H9 (cell line): ENCODE results near the gene ODF2. TPM values are rescaled to one million over a fixed set of nuclear protein-coding genes. Genes with fewer than 3 reads are reported as not detected.

ENCODE experiments used
- DNase-seq: peaks from one replicate; pipeline ENCODE4 v3.0.0-alpha.2; 2017
- H2AFZ ChIP-seq: one replicate; pipeline ENCODE4 v1.6.1; 2013; ENCODE audit warnings: mild to moderate bottlenecking, low read length, control low read depth, moderate library complexity
- H2AK5ac ChIP-seq: 2 replicates; pipeline ENCODE4 v1.6.1; 2013; ENCODE audit warnings: low read length, control low read depth, mixed read lengths; ENCODE audit not compliant: insufficient read length
- H2BK120ac ChIP-seq: one replicate; pipeline ENCODE4 v1.6.1; 2013; ENCODE audit warnings: low read depth, mild to moderate bottlenecking, low read length, control low read depth, inconsistent platforms; ENCODE audit not compliant: poor library complexity, severe bottlenecking
- H2BK12ac ChIP-seq: 2 replicates; pipeline ENCODE4 v1.6.1; 2013; ENCODE audit warnings: low read length, control low read depth, mixed read lengths, low read depth; ENCODE audit not compliant: insufficient read length
- H2BK15ac ChIP-seq: 2 replicates; pipeline ENCODE4 v1.6.1; 2013; ENCODE audit warnings: low read depth, low read length, control low read depth
- H2BK20ac ChIP-seq: one replicate; pipeline ENCODE4 v1.6.1; 2013; ENCODE audit warnings: low read depth, mild to moderate bottlenecking, low read length, control low read depth, inconsistent platforms; ENCODE audit not compliant: poor library complexity, severe bottlenecking
- H2BK5ac ChIP-seq: 2 replicates; pipeline ENCODE4 v1.6.1; 2013; ENCODE audit warnings: low read length, control low read depth, mixed read lengths; ENCODE audit not compliant: insufficient read length
- H3K14ac ChIP-seq: 2 replicates; pipeline ENCODE4 v1.6.1; 2013; ENCODE audit warnings: low read length, control low read depth; ENCODE audit not compliant: insufficient read depth
- H3K18ac ChIP-seq: 2 replicates; pipeline ENCODE4 v1.6.1; 2013; ENCODE audit warnings: low read depth, mild to moderate bottlenecking, mixed read lengths, low read length, control low read depth; ENCODE audit not compliant: insufficient read length
- H3K23ac ChIP-seq: 2 replicates; pipeline ENCODE4 v1.6.1; 2013; ENCODE audit warnings: low read length, control low read depth, mixed read lengths, low read depth; ENCODE audit not compliant: insufficient read length
- H3K23me2 ChIP-seq: 2 replicates; pipeline ENCODE4 v1.6.1; 2013; ENCODE audit warnings: low read depth, mild to moderate bottlenecking, mixed read lengths, low read length, control low read depth; ENCODE audit not compliant: insufficient read length, poor library complexity, severe bottlenecking
- H3K27ac ChIP-seq: 2 replicates; pipeline ENCODE4 v1.5.1; 2013; ENCODE audit warnings: low read length, control low read depth, mixed read lengths, low read depth; ENCODE audit not compliant: insufficient read length
- H3K27me3 ChIP-seq: 2 replicates; pipeline ENCODE4 v1.6.1; 2013; ENCODE audit warnings: low read length, control low read depth, inconsistent platforms; ENCODE audit not compliant: insufficient read depth
- H3K4ac ChIP-seq: 2 replicates; pipeline ENCODE4 v1.6.1; 2013; ENCODE audit warnings: low read depth, mild to moderate bottlenecking, control low read depth, inconsistent platforms, low read length, moderate library complexity
- H3K4me1 ChIP-seq: 2 replicates; pipeline ENCODE4 v1.6.1; 2013; ENCODE audit warnings: low read length, control low read depth, inconsistent platforms; ENCODE audit not compliant: insufficient read depth
- H3K4me2 ChIP-seq: 2 replicates; pipeline ENCODE4 v1.6.1; 2013; ENCODE audit warnings: low read length, control low read depth, mixed read lengths; ENCODE audit not compliant: insufficient read length, insufficient read depth
- H3K56ac ChIP-seq: 2 replicates; pipeline ENCODE4 v1.6.1; 2013; ENCODE audit warnings: low read depth, mild to moderate bottlenecking, mixed read lengths, low read length, control low read depth; ENCODE audit not compliant: insufficient read length
- H3K79me1 ChIP-seq: 2 replicates; pipeline ENCODE4 v1.6.1; 2013; ENCODE audit warnings: low read depth, mild to moderate bottlenecking, moderate library complexity, low read length, control low read depth, inconsistent platforms; ENCODE audit not compliant: insufficient read depth, poor library complexity, severe bottlenecking
- H3K79me2 ChIP-seq: 2 replicates; pipeline ENCODE4 v1.6.1; 2013; ENCODE audit warnings: low read length, control low read depth, inconsistent platforms; ENCODE audit not compliant: insufficient read depth
- H3K9ac ChIP-seq: 2 replicates; pipeline ENCODE4 v1.6.1; 2013; ENCODE audit warnings: low read length, control low read depth, mixed read lengths; ENCODE audit not compliant: insufficient read length; ENCODE audit errors: extremely low read depth
- H3K9me3 ChIP-seq: one replicate; pipeline ENCODE4 v1.6.1; 2013; ENCODE audit warnings: low read depth, low read length, inconsistent platforms; ENCODE audit not compliant: control insufficient read depth
- H3T11ph ChIP-seq: one replicate; pipeline ENCODE4 v1.6.1; 2013; ENCODE audit warnings: mild to moderate bottlenecking, low read length, control low read depth, inconsistent platforms
- H4K20me1 ChIP-seq: one replicate; pipeline ENCODE4 v1.6.1; 2013; ENCODE audit not compliant: control insufficient read depth, insufficient read length, insufficient read depth
- H4K5ac ChIP-seq: 2 replicates; pipeline ENCODE4 v1.6.1; 2013; ENCODE audit warnings: low read depth, mild to moderate bottlenecking, mixed read lengths, low read length, control low read depth; ENCODE audit not compliant: insufficient read length
- H4K8ac ChIP-seq: replicated peaks from 2 replicates; pipeline ENCODE4 v1.6.1; 2013; ENCODE audit warnings: low read length, control low read depth, mixed read lengths, low read depth; ENCODE audit not compliant: insufficient read length
- H4K91ac ChIP-seq: 2 replicates; pipeline ENCODE4 v1.6.1; 2013; ENCODE audit warnings: low read depth, mild to moderate bottlenecking, moderate library complexity, mixed read lengths, low read length, control low read depth; ENCODE audit not compliant: insufficient read length
- H3K27ac Mint-ChIP-seq, 3 experiments: 2 replicates in 2 of 3; 3 replicates in 1 of 3; pipeline ENCODE4 v1.8.0; 2020 to 2021; ENCODE audit warnings: mixed read lengths in 3 of 3, mild to moderate bottlenecking in 1 of 3, moderate library complexity in 1 of 3
- H3K27me3 Mint-ChIP-seq: 2 replicates; pipeline ENCODE4 v1.8.0; 2021; ENCODE audit warnings: low read depth, mild to moderate bottlenecking, moderate library complexity, mixed read lengths
- H3K36me3 Mint-ChIP-seq, 3 experiments: 2 replicates in 2 of 3; 3 replicates in 1 of 3; pipeline ENCODE4 v1.8.0; 2020 to 2021; ENCODE audit warnings: low read depth in 3 of 3, mixed read lengths in 3 of 3; ENCODE audit not compliant: insufficient read depth in 1 of 3
- H3K4me1 Mint-ChIP-seq, 2 experiments: 2 replicates each; pipeline ENCODE4 v1.8.0; 2020; ENCODE audit warnings: mixed read lengths in 2 of 2
- H3K4me3 Mint-ChIP-seq, 2 experiments: 2 replicates in 1 of 2; 3 replicates in 1 of 2; pipeline ENCODE4 v1.8.0; 2020 to 2021; ENCODE audit warnings: mild to moderate bottlenecking in 2 of 2, mixed read lengths in 2 of 2, moderate library complexity in 1 of 2
- H3K9me3 Mint-ChIP-seq, 2 experiments: 2 replicates in 1 of 2; 3 replicates in 1 of 2; pipeline ENCODE4 v1.8.0; 2020; ENCODE audit warnings: mild to moderate bottlenecking in 2 of 2, mixed read lengths in 2 of 2, moderate library complexity in 1 of 2
- CTCF ChIP-seq: fragments of 200-600 bp; sonication (generic); conservative IDR thresholded peaks from 3 replicates; pipeline ENCODE4 v1.8.0; 2021; ENCODE audit warnings: antibody characterized with exemption, mild to moderate bottlenecking
- WGBS: extraction: QIAGEN DNeasy Blood & Tissue Kit; methylation state at CpG from one replicate; pipeline ENCODE4 v1.1.7; 2013; ENCODE audit warnings: missing lambda C conversion rate, low lambda C conversion rate, mixed read lengths; ENCODE audit not compliant: insufficient read length; ENCODE audit errors: extremely low coverage; 5-methylcytosine and 5-hydroxymethylcytosine counted together
- total RNA-seq: library from RNA; stranded (reverse); gene quantifications from 2 replicates; pipeline ENCODE4 v1.2.1, GENCODE V29; 2021

Gene ODF2
- total RNA-seq, 1 experiment from 2014 or later: 16.7 TPM

GRCh38 chr9:128482186-128482585 is 26.4 kb downstream of the ODF2 start:
- Histone ChIP-seq H3K56ac (no peak overlapping the region), H2BK15ac (no peak overlapping the region), H4K91ac (no peak overlapping the region), H2BK20ac (no peak overlapping the region), H3K79me1 (no peaks in the 10 kb centered on the region), H3K14ac (no peak overlapping the region), H3K27me3 (no peaks in the 10 kb centered on the region), H3K23me2 (no peaks in the 10 kb centered on the region), H3K4me1 (no peaks in the 10 kb centered on the region), H3K4ac (no peak overlapping the region), H3K27ac (no peak overlapping the region), H4K5ac (no peak overlapping the region), H3T11ph (no peak overlapping the region), H3K23ac (no peak overlapping the region), H2BK5ac (no peak overlapping the region), H2BK12ac (no peak overlapping the region), H3K9ac (no peak overlapping the region), H2BK120ac (no peak overlapping the region), H3K9me3 (no peaks in the 10 kb centered on the region), H2AFZ (no peak overlapping the region), H4K20me1 (no peaks in the 10 kb centered on the region), H3K79me2 (no peaks in the 10 kb centered on the region), H2AK5ac (no peak overlapping the region), H3K18ac (no peak overlapping the region), H4K8ac (no peak overlapping the region), H3K4me2 (no peak overlapping the region)
- peaks cover 3 to 12% of the 10 kb centered on the region in 2 experiments for H3K4me1 Mint-ChIP-seq
- no peak for TF ChIP-seq CTCF
- no peak overlapping the region; a peak in 1 of 7 replicates for H3K27ac Mint-ChIP-seq
- H3K4me3 Mint-ChIP-seq: no peak overlapping the region
- H3K36me3 Mint-ChIP-seq: peaks cover 5 to 50% (median 20%) of the 10 kb centered on the region in 3 experiments; a peak in 6 of 7 replicates
- no peaks in the 10 kb centered on the region for H3K27me3 Mint-ChIP-seq
- WGBS: no CpG with 5 or more reads among the region's 7 CpGs
- no peak for DNase-seq
- no peaks in the 10 kb centered on the region for H3K9me3 Mint-ChIP-seq
